ENCODE results near the gene TNRC6B.

GRCh38 chr22:40204321-40205116, 26.8 kb downstream of the TNRC6B start:
- TF ChIP-seq, protein P1, sequence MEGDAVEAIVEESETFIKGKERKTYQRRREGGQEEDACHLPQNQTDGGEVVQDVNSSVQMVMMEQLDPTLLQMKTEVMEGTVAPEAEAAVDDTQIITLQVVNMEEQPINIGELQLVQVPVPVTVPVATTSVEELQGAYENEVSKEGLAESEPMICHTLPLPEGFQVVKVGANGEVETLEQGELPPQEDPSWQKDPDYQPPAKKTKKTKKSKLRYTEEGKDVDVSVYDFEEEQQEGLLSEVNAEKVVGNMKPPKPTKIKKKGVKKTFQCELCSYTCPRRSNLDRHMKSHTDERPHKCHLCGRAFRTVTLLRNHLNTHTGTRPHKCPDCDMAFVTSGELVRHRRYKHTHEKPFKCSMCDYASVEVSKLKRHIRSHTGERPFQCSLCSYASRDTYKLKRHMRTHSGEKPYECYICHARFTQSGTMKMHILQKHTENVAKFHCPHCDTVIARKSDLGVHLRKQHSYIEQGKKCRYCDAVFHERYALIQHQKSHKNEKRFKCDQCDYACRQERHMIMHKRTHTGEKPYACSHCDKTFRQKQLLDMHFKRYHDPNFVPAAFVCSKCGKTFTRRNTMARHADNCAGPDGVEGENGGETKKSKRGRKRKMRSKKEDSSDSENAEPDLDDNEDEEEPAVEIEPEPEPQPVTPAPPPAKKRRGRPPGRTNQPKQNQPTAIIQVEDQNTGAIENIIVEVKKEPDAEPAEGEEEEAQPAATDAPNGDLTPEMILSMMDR (IDR thresholded peaks at IDR 0.05): no peak
- no peak for TF ChIP-seq EP300 (IDR thresholded peaks at IDR 0.05)
